SK-N-DZ (cell line): ENCODE results near the gene VEZT.
A peak's percentile ranks its signal among the peaks of the same experiment; 100 is the strongest.
"Not testable (repeated sequence)": the region's sequence is repeated elsewhere in the genome, so short reads cannot be mapped to it uniquely, and the experiment has no call there.

Experiments
- DNase-seq: peaks from one replicate; pipeline ENCODE4 v3.0.0-alpha.2; 2015; ENCODE audit warnings: low spot score

The VEZT gene

GRCh38 chr12:95220726-95221125 lies 3.1 kb downstream of the VEZT start:
- no peak for DNase-seq

GRCh38 chr12:95224202-95225170 lies 6.9 kb downstream of the VEZT start:
- DNase-seq = no peak

GRCh38 chr12:95225645-95226212 lies 8.1 kb downstream of the VEZT start:
- DNase-seq = no peak

- DNase-seq = no peak
Measured at GRCh38 chr12:95227818-95228356, 10.3 kb downstream of the VEZT start.

- no peak for DNase-seq
Measured at GRCh38 chr12:95228617-95229016, 11.0 kb downstream of the VEZT start.

GRCh38 chr12:95229636-95230035 lies 12.0 kb downstream of the VEZT start:
- DNase-seq = no peak

- DNase-seq = no peak
Measured at GRCh38 chr12:95230313-95230712, 12.7 kb downstream of the VEZT start.

- no peak for DNase-seq
Measured at GRCh38 chr12:95231190-95231589, 13.6 kb downstream of the VEZT start.

GRCh38 chr12:95234187-95234586 lies 16.6 kb downstream of the VEZT start:
- DNase-seq = not testable (repeated sequence)

GRCh38 chr12:95235621-95236020 lies 18.0 kb downstream of the VEZT start:
- DNase-seq = not testable (repeated sequence)

GRCh38 chr12:95237315-95237714 lies 19.7 kb downstream of the VEZT start:
- peak; percentile 50 for DNase-seq

GRCh38 chr12:95238150-95238549 lies 20.5 kb downstream of the VEZT start:
- no peak for DNase-seq

- DNase-seq = peak; percentile 32
Measured at GRCh38 chr12:95239216-95239615, 21.6 kb downstream of the VEZT start.

- DNase-seq = not testable (repeated sequence)
Measured at GRCh38 chr12:95239835-95240234, 22.2 kb downstream of the VEZT start.

- no peak for DNase-seq
Measured at GRCh38 chr12:95240556-95240955, 22.9 kb downstream of the VEZT start.

GRCh38 chr12:95241138-95241537 lies 23.5 kb downstream of the VEZT start:
- not testable (repeated sequence) for DNase-seq

- no peak for DNase-seq
Measured at GRCh38 chr12:95241761-95242506, 24.3 kb downstream of the VEZT start.

- DNase-seq = no peak
Measured at GRCh38 chr12:95243497-95244183, 26.0 kb downstream of the VEZT start.

GRCh38 chr12:95244350-95244749 lies 26.7 kb downstream of the VEZT start:
- no peak for DNase-seq

- no peak for DNase-seq
Measured at GRCh38 chr12:95248095-95248494, 30.5 kb downstream of the VEZT start.
